ENCODE results near the gene PPP2R2B.

The PPP2R2B gene

GRCh38 chr5:146758076-146758475 is 120.5 kb downstream of the PPP2R2B start:
- no peak for DNase-seq
- no peak overlapping the region for H4K12ac ChIP-seq (ENCODE audit: low read depth, low read length)
- H3K27me3 ChIP-seq (ENCODE audit: insufficient read depth, low read length): no peaks in the 10 kb centered on the region
- H3K18ac ChIP-seq (ENCODE audit: low read length): no peak overlapping the region
- no peaks in the 10 kb centered on the region for H3K36me3 ChIP-seq (ENCODE audit: control insufficient read depth in 1 of 2, insufficient read depth in 2 of 2, low read length in 2 of 2)
- H4K8ac ChIP-seq (ENCODE audit: low read depth, low read length): no peak overlapping the region
- no peaks in the 10 kb centered on the region for H3K79me2 ChIP-seq (ENCODE audit: control insufficient read depth, insufficient read depth, low read length, poor library complexity)
- no peak overlapping the region for H2BK120ac ChIP-seq (ENCODE audit: insufficient read depth, low read length, poor library complexity)
- H2BK12ac ChIP-seq (ENCODE audit: low read length): no peak overlapping the region
- no peak overlapping the region for H2AK5ac ChIP-seq (ENCODE audit: low read length)
- H3K4me3 ChIP-seq (ENCODE audit: low read depth, low read length): no peak overlapping the region
- no peak overlapping the region for H3K9ac ChIP-seq (ENCODE audit: low read length)
- H3K9me3 ChIP-seq (ENCODE audit: insufficient read depth, low read depth, low read length): peaks cover 2% of the 10 kb centered on the region
- no peak overlapping the region for H3K4ac ChIP-seq (ENCODE audit: low read depth, low read length)
- H3K4me1 ChIP-seq (ENCODE audit: control insufficient read depth in 1 of 2, insufficient read depth in 2 of 2, low read length in 2 of 2): peaks cover 0 to 5% of the 10 kb centered on the region in 2 experiments
- no peak overlapping the region for H3K4me2 ChIP-seq (ENCODE audit: low read length)
- H4K91ac ChIP-seq (ENCODE audit: low read depth, low read length): no peak overlapping the region
- no peak overlapping the region for H3K23ac ChIP-seq (ENCODE audit: low read length)
- WGBS (ENCODE audit: extremely low coverage, insufficient coverage, insufficient read length): no CpG with 5 or more reads among the region's 1 CpG
- H3K14ac ChIP-seq (ENCODE audit: low read length): no peak overlapping the region
- no peak overlapping the region for H2BK5ac ChIP-seq (ENCODE audit: low read depth, low read length, poor library complexity)
- no peak overlapping the region for H3K27ac ChIP-seq (ENCODE audit: low read depth, low read length)
- H3K79me1 ChIP-seq (ENCODE audit: low read length): no peaks in the 10 kb centered on the region
- H2AFZ ChIP-seq (ENCODE audit: insufficient read depth, low read length, poor library complexity): no peak overlapping the region

DNA sequence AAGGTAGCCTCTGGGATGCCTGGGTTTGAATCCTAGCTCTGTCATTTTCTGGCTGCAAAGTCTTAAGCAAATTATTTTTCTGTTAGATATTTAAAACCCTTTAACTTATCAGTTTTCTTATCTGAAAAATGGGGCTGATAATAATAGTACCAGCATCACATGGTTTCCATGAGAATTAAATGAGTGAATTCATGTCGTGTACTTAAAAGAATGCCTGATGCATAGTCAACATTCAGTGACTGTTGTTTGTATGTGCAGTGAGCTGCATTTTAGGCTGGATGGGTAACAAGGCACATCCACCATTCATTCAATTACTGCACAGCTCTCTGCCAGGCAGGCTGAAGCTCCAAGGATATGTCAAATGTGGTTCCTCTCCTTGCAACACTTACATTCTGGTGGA is 122.0 kb downstream of the PPP2R2B start:
- Histone ChIP-seq H3K14ac (ENCODE audit: low read length) (no peak overlapping the region), H4K12ac (ENCODE audit: low read depth, low read length) (no peak overlapping the region), H2BK12ac (ENCODE audit: low read length) (no peak overlapping the region), H3K27me3 (ENCODE audit: insufficient read depth, low read length) (no peaks in the 10 kb centered on the region), H3K18ac (ENCODE audit: low read length) (no peak overlapping the region), H3K79me2 (ENCODE audit: control insufficient read depth, insufficient read depth, low read length, poor library complexity) (no peaks in the 10 kb centered on the region), H3K4ac (ENCODE audit: low read depth, low read length) (no peak overlapping the region), H3K9ac (ENCODE audit: low read length) (no peak overlapping the region), H4K91ac (ENCODE audit: low read depth, low read length) (no peak overlapping the region), H4K8ac (ENCODE audit: low read depth, low read length) (no peak overlapping the region), H2BK120ac (ENCODE audit: insufficient read depth, low read length, poor library complexity) (no peak overlapping the region), H2AK5ac (ENCODE audit: low read length) (no peak overlapping the region), H3K9me3 (ENCODE audit: insufficient read depth, low read depth, low read length) (peaks cover 2% of the 10 kb centered on the region), H3K4me2 (ENCODE audit: low read length) (no peak overlapping the region), H3K79me1 (ENCODE audit: low read length) (no peaks in the 10 kb centered on the region), H3K4me3 (ENCODE audit: low read depth, low read length) (no peak overlapping the region), H3K4me1 (ENCODE audit: control insufficient read depth in 1 of 2, insufficient read depth in 2 of 2, low read length in 2 of 2) (no peaks in the 10 kb centered on the region), H2AFZ (ENCODE audit: insufficient read depth, low read length, poor library complexity) (peak overlapping the region; percentile 25), H3K23ac (ENCODE audit: low read length) (no peak overlapping the region), H3K27ac (ENCODE audit: low read depth, low read length) (no peak overlapping the region), H3K36me3 (ENCODE audit: control insufficient read depth in 1 of 2, insufficient read depth in 2 of 2, low read length in 2 of 2) (no peaks in the 10 kb centered on the region), H2BK5ac (ENCODE audit: low read depth, low read length, poor library complexity) (no peak overlapping the region)
- WGBS (ENCODE audit: extremely low coverage, insufficient coverage, insufficient read length): no CpG with 5 or more reads among the region's 1 CpG
- DNase-seq: peak in 1 of 2 donors; percentile 51

GRCh38 chr5:146755793-146756192 is 122.8 kb downstream of the PPP2R2B start:
- H3K79me1 ChIP-seq (ENCODE audit: low read length): no peaks in the 10 kb centered on the region
- no peak overlapping the region for H2BK12ac ChIP-seq (ENCODE audit: low read length)
- H3K9ac ChIP-seq (ENCODE audit: low read length): no peak overlapping the region
- H3K79me2 ChIP-seq (ENCODE audit: control insufficient read depth, insufficient read depth, low read length, poor library complexity): no peaks in the 10 kb centered on the region
- H4K91ac ChIP-seq (ENCODE audit: low read depth, low read length): no peak overlapping the region
- H3K4ac ChIP-seq (ENCODE audit: low read depth, low read length): no peak overlapping the region
- H4K8ac ChIP-seq (ENCODE audit: low read depth, low read length): no peak overlapping the region
- no peak overlapping the region for H3K14ac ChIP-seq (ENCODE audit: low read length)
- H3K4me3 ChIP-seq (ENCODE audit: low read depth, low read length): no peak overlapping the region
- no peak overlapping the region for H2AFZ ChIP-seq (ENCODE audit: insufficient read depth, low read length, poor library complexity)
- H3K9me3 ChIP-seq (ENCODE audit: insufficient read depth, low read depth, low read length): peaks cover 2% of the 10 kb centered on the region
- peak in 1 of 2 donors; percentile 12 for DNase-seq
- H3K27me3 ChIP-seq (ENCODE audit: insufficient read depth, low read length): no peaks in the 10 kb centered on the region
- H3K23ac ChIP-seq (ENCODE audit: low read length): no peak overlapping the region
- no peak overlapping the region for H4K12ac ChIP-seq (ENCODE audit: low read depth, low read length)
- no peaks in the 10 kb centered on the region for H3K36me3 ChIP-seq (ENCODE audit: control insufficient read depth in 1 of 2, insufficient read depth in 2 of 2, low read length in 2 of 2)
- no CpG with 5 or more reads among the region's 2 CpGs for WGBS (ENCODE audit: extremely low coverage, insufficient coverage, insufficient read length)
- no peak overlapping the region for H2BK5ac ChIP-seq (ENCODE audit: low read depth, low read length, poor library complexity)
- no peaks in the 10 kb centered on the region for H3K4me1 ChIP-seq (ENCODE audit: control insufficient read depth in 1 of 2, insufficient read depth in 2 of 2, low read length in 2 of 2)
- H3K27ac ChIP-seq (ENCODE audit: low read depth, low read length): no peak overlapping the region
- no peak overlapping the region for H2AK5ac ChIP-seq (ENCODE audit: low read length)
- H3K4me2 ChIP-seq (ENCODE audit: low read length): no peak overlapping the region
- no peak overlapping the region for H2BK120ac ChIP-seq (ENCODE audit: insufficient read depth, low read length, poor library complexity)
- no peak overlapping the region for H3K18ac ChIP-seq (ENCODE audit: low read length)

GRCh38 chr5:146754621-146755020 is 123.9 kb downstream of the PPP2R2B start:
- no peak overlapping the region for H2BK5ac ChIP-seq (ENCODE audit: low read depth, low read length, poor library complexity)
- H2BK12ac ChIP-seq (ENCODE audit: low read length): no peak overlapping the region
- H3K4me3 ChIP-seq (ENCODE audit: low read depth, low read length): no peak overlapping the region
- no peaks in the 10 kb centered on the region for H3K79me1 ChIP-seq (ENCODE audit: low read length)
- no peak overlapping the region for H4K12ac ChIP-seq (ENCODE audit: low read depth, low read length)
- H3K4ac ChIP-seq (ENCODE audit: low read depth, low read length): no peak overlapping the region
- no peak overlapping the region for H3K9ac ChIP-seq (ENCODE audit: low read length)
- H3K27me3 ChIP-seq (ENCODE audit: insufficient read depth, low read length): no peaks in the 10 kb centered on the region
- no peak overlapping the region for H2AK5ac ChIP-seq (ENCODE audit: low read length)
- DNase-seq: no peak
- no peak overlapping the region for H2AFZ ChIP-seq (ENCODE audit: insufficient read depth, low read length, poor library complexity)
- no peak overlapping the region for H4K91ac ChIP-seq (ENCODE audit: low read depth, low read length)
- no peak overlapping the region for H3K18ac ChIP-seq (ENCODE audit: low read length)
- H3K14ac ChIP-seq (ENCODE audit: low read length): no peak overlapping the region
- no peaks in the 10 kb centered on the region for H3K4me1 ChIP-seq (ENCODE audit: control insufficient read depth in 1 of 2, insufficient read depth in 2 of 2, low read length in 2 of 2)
- H3K27ac ChIP-seq (ENCODE audit: low read depth, low read length): no peak overlapping the region
- no peaks in the 10 kb centered on the region for H3K36me3 ChIP-seq (ENCODE audit: control insufficient read depth in 1 of 2, insufficient read depth in 2 of 2, low read length in 2 of 2)
- peaks cover 2% of the 10 kb centered on the region for H3K9me3 ChIP-seq (ENCODE audit: insufficient read depth, low read depth, low read length)
- H2BK120ac ChIP-seq (ENCODE audit: insufficient read depth, low read length, poor library complexity): no peak overlapping the region
- H3K79me2 ChIP-seq (ENCODE audit: control insufficient read depth, insufficient read depth, low read length, poor library complexity): no peaks in the 10 kb centered on the region
- no peak overlapping the region for H3K23ac ChIP-seq (ENCODE audit: low read length)
- no peak overlapping the region for H4K8ac ChIP-seq (ENCODE audit: low read depth, low read length)
- no peak overlapping the region for H3K4me2 ChIP-seq (ENCODE audit: low read length)

Measured in trophoblast cell (in vitro differentiated cells and primary cell).